Measurements from ENCODE around the gene XPO6. TPM values are rescaled to one million over a fixed set of nuclear protein-coding genes. Genes with fewer than 3 reads are reported as not detected.

The XPO6 gene
- total and polyA plus RNA-seq, 2 of the 13 experiments (the other 11 are each of a cell fraction or from before 2014, with no cell fraction given): 109 to 129 TPM

DNA sequence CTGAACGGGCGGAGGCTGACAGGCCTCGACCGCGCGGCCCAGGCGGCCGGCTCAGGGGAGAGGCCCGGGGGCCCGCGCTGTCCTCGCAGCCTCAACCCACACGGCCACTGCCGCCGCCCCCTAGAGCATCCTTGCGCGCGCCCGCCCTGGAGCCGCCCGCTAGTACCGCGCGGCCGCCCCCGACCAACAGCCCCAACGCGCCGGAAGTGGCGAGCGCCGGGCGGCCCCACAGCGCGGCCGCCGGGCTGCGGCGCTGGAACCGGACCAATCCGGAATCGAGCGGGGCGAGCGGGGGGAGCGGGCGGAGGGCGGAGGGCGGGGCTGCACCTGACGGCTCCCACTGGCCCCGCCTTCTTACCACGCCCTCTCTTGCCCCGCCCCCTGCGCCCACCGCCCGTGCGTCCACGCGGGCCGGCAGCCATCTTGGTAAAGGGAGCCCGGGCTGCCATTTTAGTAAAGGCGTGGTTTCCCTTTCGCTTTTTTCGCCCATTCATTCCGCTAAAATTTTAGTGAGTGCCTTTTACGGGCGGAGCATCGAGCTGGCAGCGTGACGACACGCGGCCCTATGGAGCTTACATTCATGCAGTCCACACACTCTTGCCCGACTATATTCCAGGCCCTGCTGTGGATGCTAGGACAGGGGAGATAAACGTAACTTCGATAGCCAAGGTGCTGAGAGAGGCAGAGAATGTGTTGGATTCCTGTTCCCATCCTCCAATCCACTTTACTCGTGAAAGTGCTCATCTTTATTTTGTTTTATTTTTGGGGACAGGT lies at the start of gene XPO6 (continued):
- TF ChIP-seq ZNF883 (CRISPR knock-in tag; IDR thresholded peaks at IDR 0.05; ENCODE audit: not compliant biosample characterization): peak; percentile 86
- TF ChIP-seq ZNF766 (CRISPR knock-in tag; IDR thresholded peaks at IDR 0.05; ENCODE audit: borderline replicate concordance): peak; percentile 69
- TF ChIP-seq, protein P1, sequence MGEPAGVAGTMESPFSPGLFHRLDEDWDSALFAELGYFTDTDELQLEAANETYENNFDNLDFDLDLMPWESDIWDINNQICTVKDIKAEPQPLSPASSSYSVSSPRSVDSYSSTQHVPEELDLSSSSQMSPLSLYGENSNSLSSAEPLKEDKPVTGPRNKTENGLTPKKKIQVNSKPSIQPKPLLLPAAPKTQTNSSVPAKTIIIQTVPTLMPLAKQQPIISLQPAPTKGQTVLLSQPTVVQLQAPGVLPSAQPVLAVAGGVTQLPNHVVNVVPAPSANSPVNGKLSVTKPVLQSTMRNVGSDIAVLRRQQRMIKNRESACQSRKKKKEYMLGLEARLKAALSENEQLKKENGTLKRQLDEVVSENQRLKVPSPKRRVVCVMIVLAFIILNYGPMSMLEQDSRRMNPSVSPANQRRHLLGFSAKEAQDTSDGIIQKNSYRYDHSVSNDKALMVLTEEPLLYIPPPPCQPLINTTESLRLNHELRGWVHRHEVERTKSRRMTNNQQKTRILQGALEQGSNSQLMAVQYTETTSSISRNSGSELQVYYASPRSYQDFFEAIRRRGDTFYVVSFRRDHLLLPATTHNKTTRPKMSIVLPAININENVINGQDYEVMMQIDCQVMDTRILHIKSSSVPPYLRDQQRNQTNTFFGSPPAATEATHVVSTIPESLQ (CRISPR knock-in tag; conservative IDR thresholded peaks at IDR 0.05): 0 out of 2 replicates have a peak, but pooled peaks have one; percentile 38
- no peak for TF ChIP-seq ZNF431 (CRISPR knock-in tag; IDR thresholded peaks at IDR 0.05; ENCODE audit: borderline replicate concordance, low read depth)
- peak; percentile 49 for TF ChIP-seq HNRNPLL (IDR thresholded peaks at IDR 0.05; ENCODE audit: low read depth, low read length, poor library complexity, severe bottlenecking)
- peak; percentile 69; the same call in 1 of the 2 replicates for TF ChIP-seq ZNF614 (CRISPR knock-in tag; IDR thresholded peaks at IDR 0.05; ENCODE audit: borderline replicate concordance)
- TF ChIP-seq U2AF2 (IDR thresholded peaks at IDR 0.05; ENCODE audit: low read depth, low read length): no peak
- peak; percentile 100 for TF ChIP-seq ZNF644 (CRISPR knock-in tag; IDR thresholded peaks at IDR 0.05; ENCODE audit: low read depth)
- TF ChIP-seq, protein P2, sequence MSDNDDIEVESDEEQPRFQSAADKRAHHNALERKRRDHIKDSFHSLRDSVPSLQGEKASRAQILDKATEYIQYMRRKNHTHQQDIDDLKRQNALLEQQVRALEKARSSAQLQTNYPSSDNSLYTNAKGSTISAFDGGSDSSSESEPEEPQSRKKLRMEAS (IDR thresholded peaks at IDR 0.05): peak; percentile 93
- no peak for TF ChIP-seq NR3C1 (CRISPR knock-in tag; IDR thresholded peaks at IDR 0.05)
- TF ChIP-seq NFKBIZ (CRISPR knock-in tag; IDR thresholded peaks at IDR 0.05): peak; percentile 45; the same call in 1 of the 2 replicates
- TF ChIP-seq, protein P3, sequence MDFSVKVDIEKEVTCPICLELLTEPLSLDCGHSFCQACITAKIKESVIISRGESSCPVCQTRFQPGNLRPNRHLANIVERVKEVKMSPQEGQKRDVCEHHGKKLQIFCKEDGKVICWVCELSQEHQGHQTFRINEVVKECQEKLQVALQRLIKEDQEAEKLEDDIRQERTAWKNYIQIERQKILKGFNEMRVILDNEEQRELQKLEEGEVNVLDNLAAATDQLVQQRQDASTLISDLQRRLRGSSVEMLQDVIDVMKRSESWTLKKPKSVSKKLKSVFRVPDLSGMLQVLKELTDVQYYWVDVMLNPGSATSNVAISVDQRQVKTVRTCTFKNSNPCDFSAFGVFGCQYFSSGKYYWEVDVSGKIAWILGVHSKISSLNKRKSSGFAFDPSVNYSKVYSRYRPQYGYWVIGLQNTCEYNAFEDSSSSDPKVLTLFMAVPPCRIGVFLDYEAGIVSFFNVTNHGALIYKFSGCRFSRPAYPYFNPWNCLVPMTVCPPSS (IDR thresholded peaks at IDR 0.05): no peak
- peak; percentile 30; the same call in 1 of the 2 replicates for TF ChIP-seq BORCS8-MEF2B (CRISPR knock-in tag; IDR thresholded peaks at IDR 0.05)
- TF ChIP-seq ZNF629 (CRISPR knock-in tag; conservative IDR thresholded peaks at IDR 0.05): 0 out of 2 replicates have a peak, but pooled peaks have one; percentile 8
- TF ChIP-seq, protein P4, sequence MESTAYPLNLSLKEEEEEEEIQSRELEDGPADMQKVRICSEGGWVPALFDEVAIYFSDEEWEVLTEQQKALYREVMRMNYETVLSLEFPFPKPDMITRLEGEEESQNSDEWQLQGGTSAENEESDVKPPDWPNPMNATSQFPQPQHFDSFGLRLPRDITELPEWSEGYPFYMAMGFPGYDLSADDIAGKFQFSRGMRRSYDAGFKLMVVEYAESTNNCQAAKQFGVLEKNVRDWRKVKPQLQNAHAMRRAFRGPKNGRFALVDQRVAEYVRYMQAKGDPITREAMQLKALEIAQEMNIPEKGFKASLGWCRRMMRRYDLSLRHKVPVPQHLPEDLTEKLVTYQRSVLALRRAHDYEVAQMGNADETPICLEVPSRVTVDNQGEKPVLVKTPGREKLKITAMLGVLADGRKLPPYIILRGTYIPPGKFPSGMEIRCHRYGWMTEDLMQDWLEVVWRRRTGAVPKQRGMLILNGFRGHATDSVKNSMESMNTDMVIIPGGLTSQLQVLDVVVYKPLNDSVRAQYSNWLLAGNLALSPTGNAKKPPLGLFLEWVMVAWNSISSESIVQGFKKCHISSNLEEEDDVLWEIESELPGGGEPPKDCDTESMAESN (CRISPR knock-in tag; conservative IDR thresholded peaks at IDR 0.05): peak; percentile 82
- TF ChIP-seq, protein P5, sequence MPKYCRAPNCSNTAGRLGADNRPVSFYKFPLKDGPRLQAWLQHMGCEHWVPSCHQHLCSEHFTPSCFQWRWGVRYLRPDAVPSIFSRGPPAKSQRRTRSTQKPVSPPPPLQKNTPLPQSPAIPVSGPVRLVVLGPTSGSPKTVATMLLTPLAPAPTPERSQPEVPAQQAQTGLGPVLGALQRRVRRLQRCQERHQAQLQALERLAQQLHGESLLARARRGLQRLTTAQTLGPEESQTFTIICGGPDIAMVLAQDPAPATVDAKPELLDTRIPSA (CRISPR knock-in tag; IDR thresholded peaks at IDR 0.05; ENCODE audit: borderline replicate concordance): no peak
- no peak for TF ChIP-seq ZKSCAN1 (IDR thresholded peaks at IDR 0.05; ENCODE audit: low read length)
- TF ChIP-seq, protein P6, sequence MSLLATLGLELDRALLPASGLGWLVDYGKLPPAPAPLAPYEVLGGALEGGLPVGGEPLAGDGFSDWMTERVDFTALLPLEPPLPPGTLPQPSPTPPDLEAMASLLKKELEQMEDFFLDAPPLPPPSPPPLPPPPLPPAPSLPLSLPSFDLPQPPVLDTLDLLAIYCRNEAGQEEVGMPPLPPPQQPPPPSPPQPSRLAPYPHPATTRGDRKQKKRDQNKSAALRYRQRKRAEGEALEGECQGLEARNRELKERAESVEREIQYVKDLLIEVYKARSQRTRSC (CRISPR knock-in tag; IDR thresholded peaks at IDR 0.05; ENCODE audit: low read depth): 0 out of 2 replicates have a peak, but pooled peaks have one; percentile 63
- TF ChIP-seq, protein P7, sequence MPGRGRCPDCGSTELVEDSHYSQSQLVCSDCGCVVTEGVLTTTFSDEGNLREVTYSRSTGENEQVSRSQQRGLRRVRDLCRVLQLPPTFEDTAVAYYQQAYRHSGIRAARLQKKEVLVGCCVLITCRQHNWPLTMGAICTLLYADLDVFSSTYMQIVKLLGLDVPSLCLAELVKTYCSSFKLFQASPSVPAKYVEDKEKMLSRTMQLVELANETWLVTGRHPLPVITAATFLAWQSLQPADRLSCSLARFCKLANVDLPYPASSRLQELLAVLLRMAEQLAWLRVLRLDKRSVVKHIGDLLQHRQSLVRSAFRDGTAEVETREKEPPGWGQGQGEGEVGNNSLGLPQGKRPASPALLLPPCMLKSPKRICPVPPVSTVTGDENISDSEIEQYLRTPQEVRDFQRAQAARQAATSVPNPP (CRISPR knock-in tag; IDR thresholded peaks at IDR 0.05): no peak
- peak; percentile 30 for TF ChIP-seq MEIS2 (CRISPR knock-in tag; IDR thresholded peaks at IDR 0.05)
- TF ChIP-seq CCDC6 (CRISPR knock-in tag; IDR thresholded peaks at IDR 0.05): no peak; the same call in 1 of the 2 replicates
